OCI-M1 (cell line): ENCODE measurements around the gene TRIM31.
A peak's percentile ranks its signal among the peaks of the same experiment; 100 is the strongest.

Source experiments
- DNase-seq: peaks from one replicate; lab custom pipeline; 2025; lab: John Stamatoyannopoulos, UW

Gene TRIM31

GRCh38 chr6:30116724-30117123 lies 3.8 kb upstream of the TRIM31 start:
- no peak for DNase-seq

- DNase-seq: peak; percentile 29
Observed at GRCh38 chr6:30113841-30114240, 951 bp upstream of the TRIM31 start.

- DNase-seq: no peak
Observed at GRCh38 chr6:30112402-30112994, 392 bp downstream of the TRIM31 start.

- DNase-seq: no peak
Observed at GRCh38 chr6:30111266-30111856, 1.5 kb downstream of the TRIM31 start.

GRCh38 chr6:30104661-30105060 lies 8.2 kb downstream of the TRIM31 start:
- peak; percentile 26 for DNase-seq

- DNase-seq: no peak
Observed at GRCh38 chr6:30103872-30104179, 9.1 kb downstream of the TRIM31 start.

- peak; percentile 96 for DNase-seq
Observed at GRCh38 chr6:30102970-30103871, 9.7 kb downstream of the TRIM31 start.

GRCh38 chr6:30102414-30102969 lies 10.4 kb downstream of the TRIM31 start:
- peak; percentile 75 for DNase-seq

GRCh38 chr6:30101444-30102413 lies 11.2 kb downstream of the TRIM31 start:
- peak; percentile 96 for DNase-seq

- DNase-seq: no peak
Observed at GRCh38 chr6:30100585-30101443, 12.1 kb downstream of the TRIM31 start.

GRCh38 chr6:30100154-30100553 lies 12.7 kb downstream of the TRIM31 start:
- no peak for DNase-seq

GRCh38 chr6:30097902-30098768 lies 14.8 kb downstream of the TRIM31 start:
- DNase-seq: peak; percentile 72

GRCh38 chr6:30096829-30097228 lies 16.1 kb downstream of the TRIM31 start:
- no peak for DNase-seq

GRCh38 chr6:30093951-30094661 lies 18.8 kb downstream of the TRIM31 start:
- DNase-seq: no peak

- no peak for DNase-seq
Observed at GRCh38 chr6:30092852-30093543, 19.9 kb downstream of the TRIM31 start.

GRCh38 chr6:30091577-30092381 lies 21.1 kb downstream of the TRIM31 start:
- DNase-seq: no peak

- DNase-seq: no peak
Observed at GRCh38 chr6:30087876-30088275, 25.0 kb downstream of the TRIM31 start.

- no peak for DNase-seq
Observed at GRCh38 chr6:30077218-30077617, 35.7 kb downstream of the TRIM31 start.
